Cerebellar nuclear complex (tissue), 1 donor: ENCODE data around the gene TBC1D22A.
"Not testable (repeated sequence)": the region's sequence is repeated elsewhere in the genome, so short reads cannot be mapped to it uniquely, and the experiment has no call there.

Experiments used
- DNase-seq, 2 experiments: peaks; one replicate each; lab custom pipeline; 2025; lab: John Stamatoyannopoulos, UW

Gene TBC1D22A

DNA sequence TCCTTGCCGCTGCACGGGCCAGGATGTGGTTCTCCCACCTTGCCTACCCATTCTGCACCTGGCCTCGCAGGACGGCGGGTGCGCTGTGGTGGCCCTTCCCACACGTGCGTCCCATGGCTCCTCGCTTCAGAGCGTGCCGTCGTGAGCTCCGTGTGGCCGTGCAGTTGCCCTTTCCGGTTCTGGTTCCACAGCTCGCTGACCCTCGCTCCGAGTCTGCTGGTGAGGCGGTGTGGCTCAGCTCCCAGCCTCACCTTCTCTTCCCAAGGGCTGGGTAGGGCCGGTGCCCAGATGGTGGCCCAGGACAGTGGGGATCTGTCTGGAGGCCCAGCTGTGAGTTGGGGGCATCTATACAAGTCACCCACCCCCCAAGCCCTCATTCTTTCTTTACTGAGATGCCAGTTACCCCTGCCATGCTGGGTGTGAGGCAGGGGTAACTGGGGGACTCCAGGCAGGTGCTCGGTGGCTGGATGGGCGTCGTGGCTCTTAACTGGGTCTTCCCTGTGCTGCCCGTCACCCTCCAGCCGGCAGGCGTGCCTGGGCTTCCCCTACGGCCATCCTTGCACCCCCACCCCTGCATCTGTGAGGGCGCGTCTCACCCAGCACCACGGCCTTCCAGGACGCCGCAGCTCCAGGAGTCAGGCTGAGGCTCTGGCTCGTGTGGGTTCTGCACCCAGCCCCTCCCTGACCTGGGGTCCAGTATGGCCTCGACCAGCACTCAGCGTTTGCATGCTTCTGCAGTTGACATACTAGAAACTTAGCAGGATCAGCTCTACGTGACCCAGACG is 395.2 kb downstream of the TBC1D22A start:
- no peak for DNase-seq

DNA sequence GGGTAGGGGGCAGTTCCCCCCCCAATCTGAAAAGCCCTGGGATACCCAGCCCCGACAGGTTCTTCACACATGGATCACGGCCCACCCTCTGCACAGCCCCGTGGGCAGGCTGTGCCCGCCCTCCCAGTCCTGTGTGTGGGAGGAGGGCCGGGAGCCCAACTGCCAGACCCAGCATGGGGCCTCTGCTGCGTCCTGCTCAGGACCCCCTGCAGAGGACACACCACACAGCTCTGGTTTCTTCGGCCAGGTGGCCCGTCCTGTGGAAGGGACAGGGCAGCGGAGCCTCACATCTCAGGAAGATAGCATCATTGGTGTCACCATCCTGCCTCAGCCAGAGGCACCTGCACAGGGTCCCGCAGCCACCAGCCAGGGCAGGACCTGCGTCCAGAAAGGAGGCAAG is 396.0 kb downstream of the TBC1D22A start:
- DNase-seq: no peak

DNA sequence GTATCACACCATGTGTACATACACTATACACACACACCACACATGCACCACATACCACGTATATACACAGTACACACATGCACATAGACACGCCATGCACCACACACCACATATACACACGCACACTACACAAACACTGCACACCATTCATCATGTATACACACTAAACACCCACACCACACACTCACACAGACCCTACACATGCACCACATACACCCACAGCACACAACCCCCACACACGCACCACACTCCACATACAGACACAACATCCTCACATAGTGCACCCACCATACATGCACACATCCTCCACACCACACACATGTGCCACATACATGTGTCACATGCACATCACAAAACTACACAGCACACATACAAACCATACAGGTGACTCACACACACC is 397.1 kb downstream of the TBC1D22A start:
- DNase-seq: no peak

DNA sequence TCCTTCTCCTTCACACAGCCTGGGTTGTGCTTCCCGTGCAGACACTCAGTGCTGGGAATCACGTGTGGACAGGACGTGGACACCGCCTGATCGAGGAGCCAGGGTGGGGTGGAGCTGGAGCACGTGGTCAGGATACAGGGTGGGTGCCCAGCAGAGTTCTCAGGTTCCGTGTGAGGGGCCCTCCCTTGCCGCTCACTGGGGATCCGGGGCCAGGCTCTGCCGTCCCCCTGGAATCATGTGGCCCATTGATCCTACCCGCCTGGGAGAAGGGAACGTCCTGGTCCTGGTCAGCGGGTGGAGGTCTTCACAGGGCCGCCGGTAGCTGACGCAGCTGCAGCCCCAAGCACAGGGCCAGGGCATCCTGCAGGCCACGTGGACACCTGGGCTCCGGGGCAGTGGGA is 397.7 kb downstream of the TBC1D22A start:
- no peak for DNase-seq

DNA sequence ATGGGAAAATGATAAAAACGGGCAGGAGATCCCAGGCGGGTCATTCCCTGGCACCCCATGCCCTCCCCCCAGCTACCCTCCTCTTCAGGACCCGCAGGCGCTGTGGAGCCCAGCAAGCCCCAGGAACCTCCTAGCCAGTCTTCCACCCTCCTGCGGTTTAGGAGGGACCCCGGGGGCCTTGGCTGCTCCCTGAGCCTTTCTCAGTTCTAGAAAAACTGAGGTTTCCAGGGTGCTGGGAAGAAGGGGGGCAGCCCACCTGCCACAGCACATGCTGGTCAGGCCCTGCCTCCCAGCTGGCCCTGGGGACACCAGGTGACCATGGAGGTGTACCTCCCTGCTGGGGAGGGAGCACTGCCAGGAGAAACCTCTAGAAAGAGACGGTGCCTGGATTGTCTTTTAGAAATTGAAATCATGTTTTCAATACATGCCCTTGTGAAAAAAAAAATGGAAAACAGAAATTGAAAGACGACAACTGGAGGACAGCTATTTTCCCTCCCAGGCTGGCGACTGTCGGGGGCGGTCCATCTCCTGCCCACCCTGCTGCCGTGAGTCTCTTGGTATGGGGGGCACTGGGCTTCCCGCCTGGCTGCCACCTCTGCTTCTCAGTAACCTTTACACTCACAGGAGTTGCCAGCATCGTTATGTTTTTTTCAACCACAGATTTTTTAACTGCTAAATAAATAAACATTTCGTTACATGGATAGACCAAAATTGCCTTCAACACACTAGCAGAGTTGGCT is 398.5 kb downstream of the TBC1D22A start:
- DNase-seq: no peak

DNA sequence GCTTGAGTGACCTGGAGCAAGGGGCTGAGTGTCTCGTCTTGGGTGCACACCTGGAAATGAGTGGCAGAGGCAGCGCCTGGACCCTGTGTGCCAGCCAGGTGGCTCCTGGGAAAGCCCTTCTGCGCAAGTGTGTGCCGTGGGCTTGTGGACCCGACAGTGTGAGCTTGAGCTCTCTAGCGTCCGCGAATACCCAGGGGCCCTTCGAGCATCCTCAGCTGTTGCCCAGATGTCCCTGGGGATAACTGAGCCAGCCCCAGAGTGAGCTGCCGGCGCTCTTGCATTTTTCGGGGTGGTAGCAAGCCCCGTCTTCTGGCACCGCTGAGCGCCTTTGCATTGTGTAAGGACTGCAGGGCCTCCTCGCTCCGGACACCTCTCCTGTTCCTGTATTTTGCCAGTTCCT is 399.2 kb downstream of the TBC1D22A start:
- DNase-seq: no peak

DNA sequence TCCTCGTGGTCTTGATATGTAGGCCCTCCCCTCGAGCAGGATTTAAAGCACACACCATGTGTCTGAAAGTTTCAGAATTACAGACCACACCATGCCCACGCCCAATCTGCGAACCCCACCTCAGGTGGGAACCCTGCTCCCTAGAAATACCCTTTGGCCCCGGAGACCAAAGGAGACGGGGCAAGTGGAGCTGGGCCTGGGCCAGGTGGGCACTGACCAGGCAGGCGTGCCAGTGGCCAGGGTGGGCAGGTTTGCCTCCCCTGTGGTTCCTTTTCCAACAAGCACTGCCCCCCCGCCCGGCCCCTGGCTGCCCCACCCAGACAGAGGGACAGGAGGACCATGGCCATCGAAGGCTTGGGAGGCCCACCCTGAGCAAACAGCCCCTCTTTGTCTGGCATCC is 400.4 kb downstream of the TBC1D22A start:
- DNase-seq: no peak

DNA sequence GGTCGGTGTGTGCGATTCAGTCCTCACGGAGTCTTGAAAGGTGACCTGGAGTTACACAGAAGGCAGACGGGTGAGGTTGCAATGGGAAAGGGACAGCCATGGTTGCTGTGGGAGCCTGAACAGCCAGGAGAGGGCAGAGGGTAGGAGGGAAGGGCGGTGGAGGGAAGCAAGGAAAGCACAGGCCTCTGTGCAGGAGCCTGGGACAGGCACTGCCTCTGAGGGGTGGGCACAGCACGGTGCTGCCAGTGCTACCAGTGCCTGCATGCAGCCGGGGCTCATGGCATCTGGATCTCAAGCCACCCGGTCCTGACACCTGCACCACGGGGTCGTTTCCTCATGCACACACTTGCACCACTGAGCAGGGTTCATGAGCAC is 401.0 kb downstream of the TBC1D22A start:
- no peak for DNase-seq

DNA sequence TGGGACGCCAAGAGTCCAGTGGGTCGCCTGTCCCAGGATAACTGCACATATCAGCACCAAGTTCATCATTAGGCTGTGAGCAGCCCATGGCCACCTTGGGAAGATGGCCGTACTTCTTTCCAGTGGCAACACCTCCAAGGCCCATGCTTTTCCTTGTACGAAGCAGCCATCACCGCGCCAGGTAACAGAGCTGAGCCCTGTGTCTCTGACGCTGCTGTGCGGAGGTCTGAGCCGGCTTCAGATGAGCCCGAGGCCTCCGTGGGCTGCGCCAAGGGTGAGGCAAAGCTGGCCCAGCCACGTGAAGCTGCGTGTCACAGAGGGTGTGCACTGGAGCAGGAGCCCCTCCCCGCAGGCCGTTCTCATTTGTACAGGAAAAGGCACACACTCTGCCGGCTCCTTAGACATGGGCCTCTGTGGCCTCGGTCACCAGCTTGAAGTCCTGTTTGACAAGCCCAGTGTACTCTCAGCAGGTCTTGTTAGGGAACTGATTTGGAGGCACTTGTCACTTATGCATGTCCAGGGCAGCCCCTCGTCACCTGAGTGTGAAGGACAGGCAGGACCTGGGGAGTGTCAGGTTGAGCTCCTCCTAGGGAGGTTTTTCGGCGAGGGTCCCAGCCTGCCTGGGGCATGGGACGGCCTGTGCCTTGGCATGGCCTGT is 401.5 kb downstream of the TBC1D22A start:
- DNase-seq: no peak

DNA sequence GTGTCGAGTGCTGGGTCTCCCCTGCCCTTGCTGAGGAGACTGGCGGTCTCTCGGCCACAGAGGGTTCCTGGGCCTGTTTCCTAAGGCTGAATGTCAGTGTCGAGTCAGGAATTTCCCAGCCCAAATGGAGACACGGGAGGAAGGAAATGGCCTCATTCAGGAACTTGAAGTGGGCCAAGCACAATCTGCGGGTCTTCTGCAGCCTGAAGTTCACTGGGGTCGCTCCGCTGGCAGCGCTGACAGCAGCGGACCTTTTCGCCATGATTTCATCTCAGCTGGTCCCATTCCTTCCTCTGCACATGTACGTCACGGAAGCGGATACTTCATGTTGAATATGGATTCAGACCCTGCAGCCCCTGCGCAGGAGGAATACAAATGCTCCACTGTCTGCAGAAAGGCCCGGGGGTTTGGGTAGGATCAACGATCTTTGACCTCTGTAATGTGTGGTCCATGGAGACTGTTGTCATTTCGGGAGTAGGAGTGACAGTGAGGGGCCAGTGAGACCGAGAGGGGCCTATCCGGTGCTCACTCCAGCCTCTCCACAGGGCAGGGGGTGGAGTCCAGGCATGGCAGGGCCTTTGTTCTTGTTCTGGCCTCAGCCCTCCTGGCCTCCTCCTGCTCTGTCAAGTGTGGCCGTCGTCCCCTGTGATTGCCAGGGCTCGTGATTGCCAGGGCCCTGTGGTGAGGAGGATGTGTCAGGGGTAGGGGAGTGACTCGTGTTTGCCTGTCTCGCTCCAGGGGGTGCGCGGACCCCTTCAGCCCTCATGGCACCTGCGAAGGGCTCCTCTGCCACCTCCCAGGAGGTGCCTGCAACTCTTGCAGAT is 402.3 kb downstream of the TBC1D22A start:
- no peak for DNase-seq

DNA sequence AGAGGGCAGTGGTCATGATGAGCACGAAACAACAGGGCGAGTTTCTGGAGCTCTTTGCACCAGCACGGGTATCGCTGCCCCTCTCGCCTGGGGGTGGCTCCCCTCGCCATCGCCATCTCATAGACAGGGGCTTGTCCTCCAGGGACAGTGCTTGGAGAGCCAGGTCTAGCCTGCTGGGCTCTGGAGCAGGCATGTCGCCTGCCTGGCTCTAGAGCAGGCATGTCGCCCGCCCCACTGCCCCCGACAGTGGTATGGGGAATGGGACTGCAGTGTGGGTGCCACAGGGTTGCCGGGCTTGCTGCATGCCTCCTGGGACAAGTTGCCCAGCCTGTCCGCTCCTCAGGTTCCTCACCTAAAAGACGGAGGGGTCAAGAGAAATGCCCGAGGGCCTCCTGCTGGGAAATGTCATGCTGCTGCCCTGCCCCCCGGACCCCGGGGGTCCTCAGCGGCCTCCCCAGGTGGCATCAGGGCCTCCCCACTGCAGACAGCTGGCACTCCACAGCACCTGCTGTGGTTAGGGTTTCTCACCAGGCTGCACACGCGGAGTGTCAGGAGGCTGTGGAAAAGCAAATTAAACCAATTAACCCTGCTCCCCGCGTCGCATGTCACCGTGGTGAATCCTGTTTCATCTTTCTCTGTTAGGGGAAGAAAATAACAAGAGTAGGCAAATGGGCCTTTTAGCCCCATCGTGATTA is 403.0 kb downstream of the TBC1D22A start:
- DNase-seq: no peak

DNA sequence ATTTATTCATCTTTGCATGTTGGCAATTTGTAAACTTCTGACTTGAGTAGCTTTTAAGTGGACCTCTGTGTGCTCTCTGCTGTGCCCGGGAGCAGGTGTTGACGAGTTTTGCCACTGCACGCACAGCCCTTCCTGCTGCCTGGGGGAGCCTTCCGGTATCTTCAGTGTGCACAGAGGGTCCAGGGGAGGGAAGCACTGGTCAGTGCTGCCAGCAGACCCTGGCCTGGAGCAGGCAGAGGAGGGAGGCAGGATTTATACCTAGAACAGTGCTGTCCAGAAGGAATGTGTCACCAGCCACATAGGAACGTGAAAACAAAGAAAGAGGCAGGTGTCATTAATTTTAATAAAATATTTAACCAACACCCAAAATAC is 403.6 kb downstream of the TBC1D22A start:
- DNase-seq: no peak

DNA sequence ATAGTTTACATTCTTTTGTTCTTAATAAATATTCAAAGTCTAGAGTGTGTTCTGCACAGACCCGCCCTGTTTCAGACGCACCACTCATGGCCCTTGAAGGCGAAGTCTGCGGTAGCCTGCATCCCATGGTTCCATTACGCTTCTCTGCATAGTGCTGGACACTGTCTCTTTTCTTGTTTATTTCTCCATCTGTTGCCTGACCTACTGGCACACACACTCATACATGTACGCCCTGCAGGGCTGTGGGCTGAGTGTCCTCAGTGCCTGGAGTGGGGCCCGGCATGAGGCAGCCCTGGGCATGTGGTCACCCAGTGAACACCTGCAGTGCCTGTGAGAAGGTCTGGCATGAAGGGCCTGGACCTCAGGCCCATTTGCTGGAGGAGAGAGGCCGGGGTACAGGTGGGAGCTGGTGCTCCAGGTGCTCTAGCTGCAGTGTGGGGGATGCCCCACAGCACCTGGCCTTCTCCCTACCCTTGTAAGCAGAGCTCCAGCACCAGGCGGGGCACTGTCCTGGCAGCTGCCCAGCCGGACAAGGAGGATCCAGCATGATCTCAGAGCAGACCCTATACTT is 404.1 kb downstream of the TBC1D22A start:
- peak; percentile 52 to 84 for DNase-seq

DNA sequence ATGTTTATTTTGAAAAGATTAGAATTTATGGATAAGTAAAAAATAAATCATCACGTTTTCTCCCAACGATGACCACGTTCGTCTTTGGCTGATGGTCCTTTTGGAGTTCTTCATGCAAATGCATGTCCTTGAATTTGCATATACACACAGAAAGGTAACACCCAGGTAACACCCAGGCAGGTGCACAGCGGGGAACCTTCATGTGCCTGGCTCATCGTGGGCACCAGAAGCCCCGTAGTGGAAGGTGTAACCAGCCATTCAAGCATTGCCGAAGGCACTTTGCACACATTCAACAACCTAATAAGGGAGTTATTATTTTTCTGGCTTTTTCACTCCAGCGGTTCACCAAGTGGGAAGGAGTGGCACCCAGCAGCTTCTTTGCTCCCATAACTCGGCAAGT is 404.6 kb downstream of the TBC1D22A start:
- DNase-seq: no peak

DNA sequence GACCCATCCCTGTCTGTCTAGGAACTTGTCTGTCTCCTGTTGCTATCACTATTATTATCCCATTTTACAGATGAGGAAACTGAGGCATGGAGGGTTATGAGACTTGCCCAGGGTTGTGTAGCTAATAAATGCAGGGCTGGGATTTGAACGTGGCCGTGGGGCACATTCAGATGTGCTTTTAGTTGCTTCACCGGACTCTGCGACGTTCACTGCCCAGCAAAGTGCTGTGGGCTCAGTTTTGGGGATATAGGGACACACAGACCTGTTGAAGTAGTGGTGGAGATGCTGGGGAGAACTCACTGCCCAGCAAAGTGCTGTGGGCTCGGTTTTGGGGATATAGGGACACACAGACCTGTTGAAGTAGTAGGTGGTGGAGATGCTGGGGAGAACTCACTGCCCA is 405.5 kb downstream of the TBC1D22A start:
- DNase-seq: not testable (repeated sequence)

DNA sequence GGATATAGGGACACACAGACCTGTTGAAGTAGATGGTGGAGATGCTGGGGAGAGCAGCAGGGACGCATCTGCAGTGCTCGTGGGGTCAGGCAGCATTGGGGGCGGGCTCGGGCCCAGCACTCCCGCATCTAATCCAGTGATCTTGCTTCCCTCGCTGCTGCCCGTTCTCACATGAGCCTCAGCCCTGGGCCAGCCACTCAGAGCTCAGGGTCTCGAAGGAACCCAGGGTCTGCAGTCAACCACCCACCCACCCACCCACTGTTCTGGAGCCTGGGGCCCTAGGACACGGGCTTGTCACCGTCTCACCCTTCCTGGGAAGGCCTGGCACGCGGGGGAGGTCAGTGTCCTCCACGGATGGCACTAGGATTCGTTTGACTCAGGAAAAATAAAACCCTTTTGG is 406.0 kb downstream of the TBC1D22A start:
- DNase-seq: no peak

DNA sequence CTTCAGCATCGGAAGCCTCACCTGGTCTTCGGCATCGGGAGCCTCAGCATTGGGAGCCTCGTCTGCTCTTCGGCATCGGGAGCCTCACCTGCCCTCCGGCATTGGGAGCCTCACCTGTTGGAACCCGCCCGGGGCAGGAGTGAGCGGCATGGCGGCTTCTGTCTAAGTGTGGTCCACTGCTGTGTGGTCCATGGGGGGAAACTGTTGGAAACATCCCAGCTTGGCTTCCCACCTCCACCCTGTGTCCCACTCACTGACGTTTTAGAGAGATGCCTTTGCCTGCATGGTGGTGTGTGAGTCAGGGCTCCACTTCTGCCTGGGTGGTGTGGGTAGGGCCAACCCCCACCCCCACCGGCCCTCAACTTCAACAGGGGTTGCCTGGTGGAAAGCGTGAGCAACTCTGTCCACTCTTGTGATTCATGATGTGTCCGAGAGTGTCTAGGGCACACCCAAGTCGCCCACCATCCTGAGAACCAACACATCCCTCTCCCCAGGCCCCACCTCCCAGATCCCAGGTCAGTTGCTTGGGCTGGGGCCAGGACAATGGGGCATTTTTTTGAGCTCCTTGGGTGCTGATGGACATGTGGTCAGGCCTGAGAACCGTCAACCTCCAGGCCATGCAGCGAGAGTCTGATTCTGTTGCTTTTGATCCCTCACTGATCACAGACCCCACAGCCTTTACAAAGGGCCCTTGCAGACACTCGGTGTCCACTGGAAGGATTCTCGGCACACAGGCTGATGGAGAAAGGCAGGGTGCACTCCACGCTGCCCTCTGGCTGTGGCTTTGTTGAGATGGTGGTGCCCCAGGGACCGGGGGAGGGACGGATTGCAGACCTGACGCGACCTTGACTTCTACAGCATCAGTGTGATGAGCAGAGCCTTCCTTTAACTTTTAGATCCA is 406.7 kb downstream of the TBC1D22A start:
- DNase-seq: no peak

DNA sequence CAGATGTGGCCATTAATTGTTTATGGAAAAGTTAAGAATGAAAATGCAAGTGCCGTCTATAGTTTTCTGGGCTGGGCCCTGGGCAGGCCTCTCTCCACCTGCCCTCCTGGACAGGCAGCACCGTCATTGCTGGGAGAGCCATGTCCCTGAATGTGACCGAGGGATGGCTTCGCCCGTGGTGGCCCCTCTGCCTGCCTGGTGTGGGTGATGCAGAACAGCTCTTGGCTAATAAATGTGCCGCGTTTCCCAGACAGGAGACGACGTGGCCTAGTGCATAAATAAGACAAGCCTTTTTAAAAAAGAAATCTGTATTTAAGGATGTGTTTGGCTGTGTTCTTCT is 407.3 kb downstream of the TBC1D22A start:
- no peak for DNase-seq

DNA sequence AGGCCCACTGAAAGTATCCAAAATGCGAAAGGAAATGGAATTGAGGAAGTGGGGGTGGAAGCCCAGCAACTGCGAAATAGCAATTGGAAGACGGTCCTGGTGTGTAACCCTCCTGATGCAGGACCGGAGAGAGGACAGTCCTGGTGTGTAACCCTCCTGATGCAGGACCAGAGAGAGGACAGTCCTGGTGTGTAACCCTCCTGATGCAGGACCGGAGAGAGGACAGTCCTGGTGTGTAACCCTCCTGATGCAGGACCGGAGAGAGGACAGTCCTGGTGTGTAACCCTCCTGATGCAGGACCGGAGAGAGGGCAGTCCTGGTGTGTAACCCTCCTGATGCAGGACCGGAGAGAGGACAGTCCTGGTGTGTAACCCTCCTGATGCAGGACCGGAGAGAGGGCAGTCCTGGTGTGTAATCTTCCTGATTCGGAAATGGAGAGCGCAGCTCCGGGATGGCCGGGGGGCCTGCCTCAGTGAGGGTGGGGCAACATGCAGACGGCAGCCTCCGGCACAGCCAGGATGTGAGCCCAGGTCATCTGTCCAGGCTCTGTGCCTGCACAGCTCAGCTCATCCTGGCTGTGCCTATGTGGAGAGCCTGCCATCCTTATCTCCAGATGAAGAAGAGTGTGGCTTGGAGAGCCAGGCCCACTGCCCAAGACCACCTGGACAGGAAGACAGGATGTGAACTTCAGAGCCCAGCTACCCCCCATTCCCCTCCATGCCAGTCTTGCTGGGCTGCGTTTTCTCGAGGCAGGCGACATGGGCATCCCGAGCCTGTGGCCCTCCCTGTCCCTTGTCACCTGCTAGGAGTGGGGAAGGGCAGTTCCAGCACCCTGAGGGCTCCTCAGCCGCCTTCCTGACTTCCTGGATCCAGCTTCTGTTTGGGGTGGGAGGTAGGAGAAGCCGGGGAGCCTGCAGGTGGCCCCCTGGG is 408.3 kb downstream of the TBC1D22A start:
- not testable (repeated sequence) for DNase-seq
